ENCODE data around the gene CD81.

- no peak for TF ChIP-seq CTCF (IDR thresholded peaks at IDR 0.05)
- TF ChIP-seq EP300 (IDR thresholded peaks at IDR 0.05), result no peak
- TF ChIP-seq POLR2A (IDR thresholded peaks at IDR 0.05), result no peak
- TF ChIP-seq POLR2AphosphoS5 (IDR thresholded peaks at IDR 0.05), result no peak
Observed at GRCh38 chr11:2406451-2406850, 29.3 kb downstream of the CD81 start.

Measured in gastroesophageal sphincter (tissue), 3 donors.